ENCODE data around the gene MAK.

DNA sequence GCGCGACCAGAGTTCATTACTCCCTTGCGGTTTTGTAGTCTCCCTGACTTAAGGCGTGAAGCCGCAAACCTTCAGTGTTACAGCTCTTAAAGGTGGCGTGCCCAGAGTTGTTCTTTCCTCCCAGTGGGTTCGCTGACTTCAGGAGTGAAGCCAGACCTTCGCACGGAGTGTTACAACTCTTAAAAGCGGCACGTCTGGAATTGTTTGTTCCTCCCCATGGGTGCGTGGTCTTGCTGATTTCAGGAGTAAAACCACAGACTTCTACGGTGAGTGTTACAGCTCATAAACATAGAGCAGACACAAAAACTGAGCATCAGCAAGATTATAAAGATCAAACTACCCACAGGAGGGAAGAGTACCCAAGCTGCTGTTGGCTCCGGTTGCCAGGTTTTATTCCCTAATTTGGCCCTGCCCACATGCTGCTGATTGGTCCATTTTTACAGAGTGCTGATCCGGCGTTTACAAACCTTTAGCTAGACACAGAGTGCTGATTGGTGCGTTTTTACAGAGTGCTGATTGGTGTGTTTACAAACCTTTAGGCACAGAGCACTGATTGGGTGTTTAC, 105.1 kb downstream of the MAK start:
- TF ChIP-seq, protein P1, sequence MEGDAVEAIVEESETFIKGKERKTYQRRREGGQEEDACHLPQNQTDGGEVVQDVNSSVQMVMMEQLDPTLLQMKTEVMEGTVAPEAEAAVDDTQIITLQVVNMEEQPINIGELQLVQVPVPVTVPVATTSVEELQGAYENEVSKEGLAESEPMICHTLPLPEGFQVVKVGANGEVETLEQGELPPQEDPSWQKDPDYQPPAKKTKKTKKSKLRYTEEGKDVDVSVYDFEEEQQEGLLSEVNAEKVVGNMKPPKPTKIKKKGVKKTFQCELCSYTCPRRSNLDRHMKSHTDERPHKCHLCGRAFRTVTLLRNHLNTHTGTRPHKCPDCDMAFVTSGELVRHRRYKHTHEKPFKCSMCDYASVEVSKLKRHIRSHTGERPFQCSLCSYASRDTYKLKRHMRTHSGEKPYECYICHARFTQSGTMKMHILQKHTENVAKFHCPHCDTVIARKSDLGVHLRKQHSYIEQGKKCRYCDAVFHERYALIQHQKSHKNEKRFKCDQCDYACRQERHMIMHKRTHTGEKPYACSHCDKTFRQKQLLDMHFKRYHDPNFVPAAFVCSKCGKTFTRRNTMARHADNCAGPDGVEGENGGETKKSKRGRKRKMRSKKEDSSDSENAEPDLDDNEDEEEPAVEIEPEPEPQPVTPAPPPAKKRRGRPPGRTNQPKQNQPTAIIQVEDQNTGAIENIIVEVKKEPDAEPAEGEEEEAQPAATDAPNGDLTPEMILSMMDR (IDR thresholded peaks at IDR 0.05 in 4 of 5, conservative IDR thresholded peaks at IDR 0.05 in 1 of 5): no peak
- TF ChIP-seq POLR2A (IDR thresholded peaks at IDR 0.05): no peak

Measured in gastrocnemius medialis (tissue), 4 donors.